Neural crest cell (in vitro differentiated cells): ENCODE results near the gene CNKSR1. TPM values are rescaled to one million over a fixed set of nuclear protein-coding genes. Genes with fewer than 3 reads are reported as not detected.

Experiments
- DNase-seq: peaks from one replicate; pipeline ENCODE4 v3.0.0; 2021; ENCODE audit warnings: low read depth, mixed read lengths, low spot score
- H3K27ac Mint-ChIP-seq: one replicate; pipeline ENCODE4 v1.8.0; 2021; ENCODE audit warnings: mild to moderate bottlenecking, mixed read lengths; ENCODE audit not compliant: unreplicated experiment
- H3K27me3 Mint-ChIP-seq: 2 replicates; pipeline ENCODE4 v1.8.0; 2021; ENCODE audit warnings: low read depth, mild to moderate bottlenecking, mixed read lengths
- H3K36me3 Mint-ChIP-seq: 2 replicates; pipeline ENCODE4 v1.8.0; 2021; ENCODE audit warnings: low read depth, mild to moderate bottlenecking, mixed read lengths
- H3K4me1 Mint-ChIP-seq: 2 replicates; pipeline ENCODE4 v1.8.0; 2021; ENCODE audit warnings: mixed read lengths
- H3K4me3 Mint-ChIP-seq: one replicate; pipeline ENCODE4 v1.8.0; 2021; ENCODE audit warnings: mild to moderate bottlenecking, mixed read lengths
- H3K9me3 Mint-ChIP-seq: 2 replicates; pipeline ENCODE4 v1.8.0; 2021; ENCODE audit warnings: mixed read lengths
- total RNA-seq: library from RNA; stranded (reverse); gene quantifications from 2 replicates; pipeline ENCODE4 v1.2.1, GENCODE V29; 2021
- TF ChIP-seq, protein P1 (sequence below): fragments of 200-600 bp; sonication (generic); conservative IDR thresholded peaks from 2 replicates; pipeline ENCODE4 v1.5.0; 2021; ENCODE audit warnings: antibody characterized with exemption, mild to moderate bottlenecking

CNKSR1 gene
- total RNA-seq, 1 donor from 2014 or later = 3.6 TPM

DNA sequence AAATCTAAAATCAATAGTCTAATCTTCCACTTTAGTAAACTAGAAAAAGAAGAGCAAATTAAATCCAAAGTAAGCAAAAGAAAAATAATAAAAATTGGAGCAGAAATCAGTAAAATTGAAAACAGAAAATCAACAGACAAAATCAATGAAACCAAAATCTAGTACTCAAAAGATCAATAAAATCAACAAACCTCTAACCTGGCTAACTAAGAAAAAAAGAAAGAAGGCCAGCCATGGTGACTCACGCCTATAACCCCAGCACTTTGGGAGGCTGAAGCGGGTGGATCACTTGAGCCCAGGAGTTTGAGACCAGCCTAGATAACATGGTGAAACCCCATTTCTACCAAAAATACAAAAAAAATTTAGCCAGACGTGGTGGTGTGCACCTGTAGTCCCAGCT, 42.8 kb upstream of the CNKSR1 start:
- DNase-seq = no peak
- Mint-ChIP-seq H3K27ac (no peak overlapping the region), H3K4me3 (no peak overlapping the region), H3K4me1 (no peaks in the 10 kb centered on the region), H3K36me3 (no peaks in the 10 kb centered on the region), H3K9me3 (no peaks in the 10 kb centered on the region), H3K27me3 (no peaks in the 10 kb centered on the region)
- TF ChIP-seq, protein P1, sequence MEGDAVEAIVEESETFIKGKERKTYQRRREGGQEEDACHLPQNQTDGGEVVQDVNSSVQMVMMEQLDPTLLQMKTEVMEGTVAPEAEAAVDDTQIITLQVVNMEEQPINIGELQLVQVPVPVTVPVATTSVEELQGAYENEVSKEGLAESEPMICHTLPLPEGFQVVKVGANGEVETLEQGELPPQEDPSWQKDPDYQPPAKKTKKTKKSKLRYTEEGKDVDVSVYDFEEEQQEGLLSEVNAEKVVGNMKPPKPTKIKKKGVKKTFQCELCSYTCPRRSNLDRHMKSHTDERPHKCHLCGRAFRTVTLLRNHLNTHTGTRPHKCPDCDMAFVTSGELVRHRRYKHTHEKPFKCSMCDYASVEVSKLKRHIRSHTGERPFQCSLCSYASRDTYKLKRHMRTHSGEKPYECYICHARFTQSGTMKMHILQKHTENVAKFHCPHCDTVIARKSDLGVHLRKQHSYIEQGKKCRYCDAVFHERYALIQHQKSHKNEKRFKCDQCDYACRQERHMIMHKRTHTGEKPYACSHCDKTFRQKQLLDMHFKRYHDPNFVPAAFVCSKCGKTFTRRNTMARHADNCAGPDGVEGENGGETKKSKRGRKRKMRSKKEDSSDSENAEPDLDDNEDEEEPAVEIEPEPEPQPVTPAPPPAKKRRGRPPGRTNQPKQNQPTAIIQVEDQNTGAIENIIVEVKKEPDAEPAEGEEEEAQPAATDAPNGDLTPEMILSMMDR = no peak

DNA sequence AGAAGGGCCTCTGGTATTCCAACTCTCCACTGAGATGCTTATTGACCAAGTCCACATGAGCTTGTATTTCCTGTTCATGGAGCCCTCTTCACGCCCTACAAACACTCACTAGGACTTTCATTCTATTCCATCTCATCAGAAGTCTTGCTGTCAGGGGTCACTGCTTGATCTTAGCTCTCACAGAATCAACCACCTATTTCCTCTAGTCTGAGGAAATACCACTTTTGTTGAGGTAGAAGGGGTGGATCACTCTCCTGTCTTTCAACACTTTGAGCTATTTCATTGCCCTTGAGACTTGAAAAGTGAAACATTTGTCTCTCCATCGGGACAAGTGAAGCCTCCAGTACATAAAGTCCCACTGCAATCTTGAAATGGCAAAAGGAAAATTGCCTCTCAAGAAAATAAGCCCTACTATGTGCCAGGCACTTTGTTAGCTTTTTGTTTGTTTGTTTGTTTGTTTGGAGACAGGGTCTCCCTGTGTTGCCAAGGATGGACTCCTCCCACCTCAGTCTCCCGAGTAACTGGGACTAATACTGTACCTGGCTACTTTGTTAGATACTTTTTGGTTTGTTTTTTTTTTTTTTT, 38.2 kb upstream of the CNKSR1 start:
- no peaks in the 10 kb centered on the region for H3K36me3 Mint-ChIP-seq
- no peaks in the 10 kb centered on the region for H3K4me1 Mint-ChIP-seq
- no peaks in the 10 kb centered on the region for H3K9me3 Mint-ChIP-seq
- H3K27me3 Mint-ChIP-seq = peaks cover 4% of the 10 kb centered on the region
- DNase-seq = no peak
- H3K4me3 Mint-ChIP-seq = no peak overlapping the region
- TF ChIP-seq, protein P1 = no peak
- peak overlapping the region; percentile 63 for H3K27ac Mint-ChIP-seq

DNA sequence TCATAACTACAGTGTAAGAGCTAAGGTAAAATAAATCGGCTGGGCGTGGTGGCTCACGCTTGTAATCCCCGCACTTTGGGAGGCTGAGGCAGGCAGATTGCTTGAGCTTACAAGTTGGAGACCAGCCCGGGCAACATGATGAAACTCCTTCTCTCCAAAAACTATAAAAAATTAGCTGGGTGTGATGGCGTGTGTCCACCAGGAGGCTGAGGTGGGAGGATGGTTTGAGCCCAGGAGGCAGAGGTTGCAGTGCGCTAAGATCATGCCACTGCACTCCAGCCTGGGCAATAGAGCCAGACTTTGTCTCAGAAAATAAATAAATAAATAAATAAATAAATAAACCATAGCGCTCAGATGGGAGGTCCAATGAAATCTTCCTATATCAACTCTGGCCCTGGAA, 35.1 kb upstream of the CNKSR1 start:
- Mint-ChIP-seq H3K9me3 (no peaks in the 10 kb centered on the region), H3K27ac (no peak overlapping the region), H3K27me3 (peaks cover 4% of the 10 kb centered on the region), H3K4me1 (no peaks in the 10 kb centered on the region), H3K4me3 (no peak overlapping the region), H3K36me3 (no peaks in the 10 kb centered on the region)
- DNase-seq = no peak
- TF ChIP-seq, protein P1 = no peak

DNA sequence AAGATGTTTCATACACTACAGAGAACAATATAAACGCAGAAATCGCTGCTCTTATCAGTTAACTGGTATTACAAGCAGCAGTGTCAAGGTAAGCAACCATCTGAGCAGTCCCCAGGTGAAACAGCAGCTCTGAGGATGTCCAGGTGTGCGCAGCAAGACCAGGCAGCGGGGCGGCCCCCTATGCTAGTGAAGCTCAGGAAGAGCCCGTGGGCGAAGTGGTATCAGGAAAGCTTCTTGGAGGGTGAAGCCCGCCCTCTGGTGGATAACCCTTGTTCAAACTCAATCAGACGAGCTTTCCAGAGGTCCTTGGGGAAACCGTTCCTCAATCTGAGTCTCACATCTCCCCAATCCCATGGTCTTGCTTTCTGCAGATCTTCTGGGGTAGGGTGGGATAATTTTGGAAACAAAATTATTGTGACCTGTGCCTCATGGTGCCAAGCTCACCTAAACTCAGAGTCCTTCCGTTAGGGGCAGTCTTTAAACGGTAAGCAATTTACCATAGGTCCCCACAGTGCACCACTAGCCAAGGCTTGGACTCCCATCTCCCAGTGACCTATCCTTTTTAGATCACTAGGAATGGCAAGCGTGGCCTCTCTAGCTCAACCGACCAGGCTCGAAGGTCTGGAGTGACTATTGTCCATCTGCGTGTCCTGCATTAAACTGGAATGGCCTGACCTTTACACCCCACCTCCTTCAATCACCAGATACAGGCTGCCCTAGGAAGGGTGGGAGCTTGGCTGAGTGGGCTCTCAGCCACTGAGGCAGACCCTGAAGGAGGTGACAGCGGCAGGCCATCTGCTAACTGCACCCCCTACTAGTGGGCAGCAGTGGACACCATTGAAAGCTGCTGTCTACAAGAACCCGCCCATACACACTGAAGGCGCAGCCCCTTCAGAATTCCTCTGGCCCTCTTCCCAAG, 32.0 kb upstream of the CNKSR1 start:
- Mint-ChIP-seq H3K27ac (no peak overlapping the region), H3K4me1 (no peaks in the 10 kb centered on the region), H3K4me3 (no peak overlapping the region), H3K27me3 (peaks cover 7% of the 10 kb centered on the region), H3K36me3 (no peaks in the 10 kb centered on the region), H3K9me3 (no peaks in the 10 kb centered on the region)
- TF ChIP-seq, protein P1 = peak; percentile 88
- peak; percentile 79 for DNase-seq

DNA sequence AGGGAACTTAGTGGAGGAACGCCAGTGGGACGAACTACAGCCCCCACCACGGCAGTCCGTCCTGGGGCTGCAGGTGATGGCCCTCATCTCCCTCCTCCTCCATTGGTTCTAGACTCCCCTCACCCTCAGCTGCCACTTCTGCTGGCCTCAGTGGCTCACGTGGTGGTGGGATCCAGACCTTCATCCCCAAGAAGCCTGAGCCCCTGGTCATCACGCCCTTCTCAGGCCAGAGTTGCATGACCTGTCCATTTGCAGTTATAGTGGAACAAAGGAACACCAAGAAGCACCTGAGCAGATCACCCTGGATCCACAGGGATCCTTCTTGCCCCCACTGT, 31.4 kb upstream of the CNKSR1 start:
- no peak overlapping the region for H3K4me3 Mint-ChIP-seq
- no peak overlapping the region for H3K27ac Mint-ChIP-seq
- peaks cover 7% of the 10 kb centered on the region for H3K27me3 Mint-ChIP-seq
- no peak for DNase-seq
- no peaks in the 10 kb centered on the region for H3K36me3 Mint-ChIP-seq
- H3K9me3 Mint-ChIP-seq = no peaks in the 10 kb centered on the region
- TF ChIP-seq, protein P1 = no peak
- no peaks in the 10 kb centered on the region for H3K4me1 Mint-ChIP-seq
